ENCODE measurements around the gene LIF.
"Not testable (repeated sequence)": the region's sequence is repeated elsewhere in the genome, so short reads cannot be mapped to it uniquely, and the experiment has no call there.

Gene LIF

DNA sequence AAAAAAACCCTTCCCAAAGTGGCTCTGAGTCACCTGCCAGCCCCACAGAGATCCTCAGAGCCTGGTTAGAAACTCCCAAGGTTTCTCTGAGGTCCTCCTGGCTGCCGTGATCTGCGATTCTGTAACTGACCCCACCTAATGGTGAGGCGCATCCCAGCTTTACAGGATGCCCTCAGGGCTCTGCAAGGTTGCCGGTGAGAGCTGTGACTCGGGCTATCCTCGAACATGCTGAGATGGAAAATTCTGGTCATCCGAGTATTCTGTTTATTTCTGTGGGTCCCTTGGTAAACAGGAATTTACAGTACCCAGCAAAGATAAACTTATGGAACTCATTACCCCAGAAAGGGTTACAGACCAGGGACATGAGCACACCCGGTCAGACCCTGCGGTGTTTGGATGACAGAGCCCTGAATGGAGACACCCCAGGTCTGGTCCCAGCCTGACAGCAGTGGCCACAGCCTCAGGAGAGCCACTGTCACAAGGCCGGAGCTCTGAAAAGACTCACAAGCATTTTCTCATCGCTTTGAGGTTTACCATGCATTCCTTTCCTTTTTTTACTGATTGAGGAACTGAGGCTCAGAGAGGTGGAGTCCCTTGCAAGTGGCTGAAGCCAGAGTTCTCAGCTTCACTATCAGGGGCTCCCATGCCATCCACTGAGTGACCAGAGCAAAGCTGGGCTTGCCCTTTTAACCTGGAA is 22.2 kb downstream of the LIF start:
- no peak for DNase-seq

DNA sequence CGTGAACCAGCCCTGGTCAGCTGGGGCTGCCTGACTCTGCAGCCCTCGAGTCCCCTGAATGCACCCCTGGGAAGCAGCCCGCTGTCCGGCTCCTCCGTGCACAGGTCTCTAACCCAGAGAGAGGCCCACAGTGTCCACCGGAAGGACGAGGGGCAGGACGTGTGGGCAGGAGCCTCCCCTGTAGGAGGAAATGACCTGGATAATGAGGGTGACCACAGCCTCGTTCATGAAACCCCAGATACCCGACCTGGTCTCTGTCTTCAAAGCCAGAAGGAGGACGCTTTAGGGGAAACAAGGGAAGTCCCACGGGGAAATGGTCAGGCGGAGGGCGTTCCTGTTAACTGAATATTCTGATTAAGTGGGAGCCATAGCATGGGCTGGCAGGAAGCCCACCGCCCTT is 23.3 kb downstream of the LIF start:
- no peak for DNase-seq

DNA sequence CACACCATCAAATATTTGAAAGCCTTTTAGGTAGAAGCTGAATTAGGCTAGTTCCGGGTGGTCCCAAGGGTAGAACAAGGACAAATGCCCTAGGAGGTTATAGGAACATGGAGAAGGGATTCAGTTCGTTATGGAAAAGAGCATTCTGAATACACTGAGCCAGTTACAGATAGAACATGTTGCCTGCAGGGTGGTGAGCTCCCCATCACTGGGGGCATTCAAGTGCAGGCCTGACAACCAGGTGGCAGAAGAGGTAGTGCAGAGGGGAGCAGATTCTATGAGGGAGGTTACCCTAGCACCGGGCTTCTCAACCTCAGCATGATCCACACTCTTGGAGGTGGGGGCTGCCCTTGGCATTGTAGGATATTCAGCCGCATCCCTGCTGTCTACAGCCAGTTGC is 24.2 kb downstream of the LIF start:
- no peak for DNase-seq

DNA sequence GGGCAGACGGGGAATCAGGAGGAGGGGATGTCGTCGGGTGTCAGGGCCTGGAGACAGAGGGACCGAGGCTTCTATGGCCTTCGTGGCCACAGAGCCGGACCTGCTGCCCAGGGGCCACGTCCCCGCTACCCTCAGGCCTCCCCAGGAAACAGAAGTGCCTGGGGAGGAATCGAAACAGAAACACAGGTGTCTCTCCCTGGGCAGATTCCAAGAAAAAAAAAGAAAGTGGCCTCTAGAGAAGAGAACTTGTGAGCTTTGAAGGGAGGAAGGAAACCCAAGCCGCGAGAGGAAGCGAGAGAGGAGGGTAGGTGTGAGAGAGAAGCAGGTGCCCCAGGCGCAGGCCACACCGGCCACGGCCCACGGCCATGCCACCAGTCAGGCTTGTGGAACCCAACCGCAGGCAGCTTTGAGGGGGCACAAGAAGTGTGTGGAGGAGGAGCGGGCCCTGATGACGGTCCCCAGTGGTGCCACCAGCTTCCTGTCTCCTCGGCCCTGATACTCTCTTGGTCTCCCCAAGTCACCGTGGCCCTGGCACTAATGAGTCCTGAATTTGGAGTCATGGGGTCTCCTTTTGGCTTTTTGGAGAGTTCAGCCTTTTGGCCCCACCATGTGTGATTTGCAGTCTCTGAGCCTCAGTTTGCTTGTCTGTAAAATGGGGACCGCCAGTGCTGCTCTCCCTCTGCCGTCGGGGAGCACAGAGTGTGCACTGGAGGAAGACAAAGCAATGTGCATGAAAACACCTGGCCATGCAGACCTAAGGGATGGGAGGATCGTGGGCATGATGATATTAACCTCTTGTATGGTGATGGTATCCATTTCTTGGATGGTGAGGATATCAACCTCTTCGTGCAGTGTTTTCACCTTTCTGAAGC is 25.2 kb downstream of the LIF start:
- DNase-seq, result no peak

DNA sequence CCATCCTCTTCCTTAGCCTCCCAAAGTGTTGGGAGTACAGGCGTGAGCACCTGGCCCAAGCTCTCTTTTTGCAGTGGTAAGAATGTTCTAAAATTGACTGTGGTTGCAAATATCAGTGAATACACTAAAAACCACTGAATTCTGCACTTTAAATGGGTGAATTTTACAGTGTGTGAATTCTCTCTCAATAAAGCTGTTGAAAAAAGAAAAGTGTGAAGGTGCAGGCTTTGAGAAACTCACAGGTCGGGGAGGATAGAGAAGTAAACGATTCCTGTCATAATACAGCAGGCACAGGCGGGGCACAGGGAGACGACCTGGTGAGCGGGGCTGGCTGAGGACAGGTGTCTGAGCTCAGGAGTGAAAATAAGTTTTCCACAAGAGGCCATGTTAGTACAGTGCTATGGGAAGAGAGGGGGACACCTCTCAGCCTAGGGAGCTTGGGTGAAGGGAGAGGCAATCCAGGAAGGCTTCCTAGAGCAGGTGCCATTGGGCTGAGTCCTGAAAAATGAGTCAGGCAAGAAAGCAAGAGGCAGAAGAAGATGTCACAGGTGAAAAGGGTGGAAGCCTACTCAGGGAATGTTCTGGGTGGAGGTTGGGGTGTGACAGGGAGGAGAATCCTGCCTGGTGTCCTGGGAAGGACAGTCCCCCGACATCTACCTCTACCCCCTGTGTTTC is 26.1 kb downstream of the LIF start:
- no peak for DNase-seq

DNA sequence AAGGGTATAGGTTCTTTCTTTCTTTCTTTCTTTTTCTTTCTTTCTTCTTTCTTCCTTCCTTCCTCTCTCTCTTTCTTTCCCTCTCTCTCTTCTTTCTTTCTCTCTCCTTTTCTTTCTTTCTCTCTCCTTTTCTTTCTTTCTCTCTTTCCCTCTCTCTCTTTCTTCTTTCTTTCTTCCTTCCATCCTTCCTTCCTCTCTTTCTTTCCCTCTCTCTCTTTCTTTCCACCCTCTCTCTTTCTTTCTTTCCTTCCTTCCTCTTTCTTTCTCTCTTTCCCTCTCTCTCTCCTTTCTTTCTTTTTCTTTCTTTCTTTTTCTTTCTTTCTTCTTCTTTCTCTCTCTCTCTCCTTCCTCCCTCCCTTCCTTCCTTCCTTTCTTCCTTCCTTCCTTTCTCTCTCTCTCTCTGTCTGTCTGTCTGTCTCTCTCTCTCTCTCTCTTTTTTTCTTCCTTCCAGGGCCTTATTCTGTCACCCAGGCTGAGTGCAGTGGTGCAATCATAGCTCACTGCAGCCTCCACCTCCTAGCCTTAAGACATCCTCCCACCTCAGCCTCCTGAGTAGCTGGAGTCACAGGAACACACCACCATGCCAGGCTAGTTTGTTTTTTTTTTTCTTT is 26.8 kb downstream of the LIF start:
- DNase-seq, result no peak

DNA sequence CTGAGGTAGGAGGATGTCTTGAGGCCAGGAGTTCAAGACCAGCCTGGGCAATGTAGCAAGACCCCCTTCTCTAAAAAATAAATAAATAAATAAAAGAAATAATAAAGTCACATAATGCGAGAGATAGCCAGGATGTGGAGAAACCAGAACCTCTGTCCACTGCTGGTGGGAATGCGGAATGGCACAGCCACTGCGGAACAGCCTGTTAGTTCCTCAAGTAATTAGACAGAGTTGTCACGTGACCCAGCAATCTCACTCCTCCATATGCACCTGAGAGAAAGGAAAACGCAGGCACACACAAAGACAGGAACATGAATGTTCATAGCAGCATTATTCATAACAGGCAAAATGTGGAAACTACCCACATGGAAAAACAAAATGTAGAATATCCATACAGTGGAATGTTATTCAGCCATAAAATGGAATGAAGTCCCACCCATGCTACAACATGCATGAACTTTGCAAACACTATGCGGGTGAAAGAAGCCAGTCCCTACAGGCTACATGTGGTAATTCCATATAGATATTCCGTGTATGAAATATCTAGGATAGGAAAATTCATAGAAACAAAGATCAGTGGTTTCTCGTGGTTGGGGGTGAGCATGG is 27.4 kb downstream of the LIF start:
- no peak for DNase-seq

DNA sequence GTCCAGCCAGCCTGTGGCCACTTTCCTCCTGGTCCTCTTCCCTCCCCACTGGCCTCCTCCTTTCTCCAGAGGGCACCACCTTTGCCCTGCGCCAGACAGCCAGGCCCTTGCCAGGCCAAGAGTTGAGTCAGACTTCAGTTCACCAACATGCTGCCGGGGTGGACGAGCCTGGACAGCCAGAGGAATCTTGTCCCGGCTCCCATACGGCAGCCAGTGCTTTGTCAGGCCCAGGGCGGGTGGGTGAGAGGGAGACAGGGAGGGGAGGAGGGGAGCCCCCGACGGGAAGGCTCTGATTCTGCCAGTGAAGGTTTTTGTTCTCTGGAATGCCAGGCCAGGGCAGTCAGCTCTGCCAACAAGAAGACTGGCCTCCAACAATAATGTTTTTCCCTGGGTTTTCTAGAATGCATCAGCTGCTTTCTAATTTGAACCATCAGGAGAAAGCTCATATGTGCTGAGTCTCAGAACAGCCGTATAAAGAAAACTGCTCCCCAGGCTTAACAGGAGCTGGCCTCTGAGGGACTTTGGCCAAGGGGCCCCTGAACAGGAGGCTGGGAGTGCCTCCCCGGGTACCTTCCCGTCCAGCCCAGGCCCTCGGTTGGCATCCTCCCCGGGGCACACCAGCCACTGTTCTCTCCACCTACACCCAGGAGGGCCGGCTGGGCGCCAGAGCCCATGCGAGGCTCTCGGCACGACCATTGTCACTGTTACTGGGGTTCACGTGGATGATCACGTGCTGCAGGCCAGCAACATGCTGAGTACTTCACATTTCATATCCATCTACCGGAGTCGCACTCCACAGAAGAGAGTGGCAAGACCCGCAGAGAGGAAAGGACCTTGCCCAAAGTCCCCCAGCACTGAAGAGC is 28.6 kb downstream of the LIF start:
- no peak for DNase-seq

DNA sequence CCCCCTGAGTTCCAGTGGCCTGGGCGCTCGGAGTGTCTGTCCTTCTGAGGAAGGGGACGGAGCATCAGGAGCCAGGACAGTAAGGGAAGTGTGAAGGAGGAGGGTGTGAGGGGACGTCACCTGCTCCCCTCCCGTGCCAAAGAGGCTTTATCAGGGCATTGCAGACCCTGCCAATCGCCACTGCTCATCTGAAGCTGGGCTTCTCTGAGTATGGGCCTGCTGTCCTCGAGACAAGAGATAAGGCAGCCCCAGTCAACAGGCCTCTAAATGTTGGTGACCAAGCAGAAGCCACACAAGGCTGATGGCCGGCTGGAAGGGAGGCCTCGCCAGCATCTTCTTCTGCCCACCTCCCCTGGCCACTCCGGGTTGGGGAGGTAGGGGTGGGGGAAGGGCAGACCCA is 29.8 kb downstream of the LIF start:
- DNase-seq, result no peak

DNA sequence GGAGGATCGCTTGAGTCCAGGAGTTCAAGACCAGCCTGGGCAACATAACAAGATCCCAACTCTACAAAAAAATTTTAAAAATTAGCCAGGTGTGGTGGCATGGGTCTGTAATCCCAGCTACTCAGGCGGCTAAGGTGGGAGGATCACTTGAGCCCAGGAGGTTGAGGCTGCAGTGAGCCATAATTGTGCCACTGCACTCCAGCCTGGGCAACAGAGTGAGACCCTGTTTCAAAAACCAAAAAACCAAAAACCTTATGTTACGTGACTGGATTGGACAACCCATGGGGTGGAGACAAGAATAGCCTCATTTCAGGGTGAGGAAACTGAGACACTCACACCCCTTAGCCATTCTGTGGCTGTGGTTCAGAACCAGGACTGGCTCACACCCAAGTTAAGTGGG is 30.3 kb downstream of the LIF start:
- not testable (repeated sequence) for DNase-seq

DNA sequence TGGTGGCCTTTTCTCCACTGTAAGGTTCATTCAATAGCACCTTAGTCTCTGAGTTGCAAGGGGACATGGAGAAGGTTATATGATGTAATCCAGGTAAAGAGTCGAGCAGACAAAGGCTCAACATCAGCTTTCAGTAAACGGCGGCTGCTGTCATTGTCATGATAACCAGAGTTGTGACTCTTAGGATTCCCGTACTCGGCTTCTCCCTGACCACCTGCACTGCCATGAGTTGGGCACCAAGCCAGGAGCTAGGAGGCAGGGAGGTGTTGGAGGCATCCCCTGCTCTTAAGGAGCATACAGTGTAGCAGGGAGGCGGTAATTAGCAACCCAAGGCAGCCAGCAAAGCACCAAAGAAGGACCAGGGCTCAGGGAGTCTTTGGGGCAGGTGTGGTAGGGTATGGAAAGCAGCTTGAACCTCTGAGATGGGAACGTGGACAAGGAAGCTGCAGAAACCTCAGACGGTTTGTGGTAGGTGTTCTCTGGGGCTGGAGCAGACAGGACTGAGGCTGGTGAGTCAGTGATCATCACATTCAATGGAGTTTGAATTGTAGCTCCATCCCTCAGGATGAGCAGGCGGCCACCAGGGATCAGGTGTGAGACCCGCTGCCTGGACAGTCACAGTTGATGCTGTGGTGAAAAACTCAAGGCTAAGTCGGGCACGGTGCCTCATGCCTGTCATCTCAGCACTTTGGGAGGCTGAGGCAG is 31.7 kb downstream of the LIF start:
- no peak for DNase-seq

DNA sequence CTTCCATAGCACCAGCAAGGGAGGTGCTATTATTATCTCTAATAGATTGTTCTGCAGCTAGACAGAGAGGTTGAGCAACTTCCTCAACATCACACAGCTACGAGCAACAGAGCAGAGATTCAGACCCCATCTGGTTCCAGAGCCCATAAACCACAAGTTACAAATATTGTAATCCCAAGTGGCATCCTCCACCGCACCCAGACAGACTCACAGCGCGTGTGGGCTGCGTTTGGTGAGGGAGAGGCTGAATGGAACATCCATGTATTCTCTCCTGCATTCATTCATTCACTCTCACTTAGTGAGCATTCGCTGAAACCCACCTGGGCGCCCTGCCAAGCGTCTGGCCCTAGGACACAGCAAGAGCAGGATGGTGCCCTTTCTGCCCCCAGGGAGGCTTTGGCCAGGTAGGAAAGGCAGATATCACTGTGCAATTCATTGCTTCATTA is 33.5 kb downstream of the LIF start:
- no peak for DNase-seq

DNA sequence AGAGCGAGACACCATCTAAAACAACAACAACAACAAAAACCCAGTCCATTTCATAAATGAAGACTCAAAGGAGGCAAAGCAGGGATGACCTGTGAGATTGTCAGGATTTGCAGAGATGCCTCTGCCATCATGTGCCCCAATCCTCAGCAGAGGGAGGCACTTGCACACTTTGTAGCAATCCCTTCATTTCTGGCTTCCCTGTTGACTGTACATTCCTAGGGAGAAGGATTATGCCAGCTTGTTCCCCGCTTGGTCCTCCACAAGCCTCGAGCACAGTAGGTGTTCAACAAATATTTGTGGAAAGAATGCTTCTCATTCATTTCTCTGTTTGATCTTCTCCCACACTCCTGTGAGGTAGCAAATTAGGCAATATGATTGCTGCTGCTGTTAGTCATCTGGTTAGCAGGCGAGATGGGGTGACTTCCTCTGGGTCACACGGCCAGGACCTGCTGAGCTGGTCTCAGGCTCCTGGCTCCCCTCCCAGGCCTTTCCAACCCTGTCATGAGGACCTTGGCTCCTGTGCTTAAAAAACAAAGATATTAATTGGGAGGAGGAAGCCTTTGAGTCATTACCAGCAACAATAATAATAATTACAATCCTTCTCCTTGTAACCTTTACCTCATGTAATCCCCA is 34.1 kb downstream of the LIF start:
- no peak for DNase-seq

DNA sequence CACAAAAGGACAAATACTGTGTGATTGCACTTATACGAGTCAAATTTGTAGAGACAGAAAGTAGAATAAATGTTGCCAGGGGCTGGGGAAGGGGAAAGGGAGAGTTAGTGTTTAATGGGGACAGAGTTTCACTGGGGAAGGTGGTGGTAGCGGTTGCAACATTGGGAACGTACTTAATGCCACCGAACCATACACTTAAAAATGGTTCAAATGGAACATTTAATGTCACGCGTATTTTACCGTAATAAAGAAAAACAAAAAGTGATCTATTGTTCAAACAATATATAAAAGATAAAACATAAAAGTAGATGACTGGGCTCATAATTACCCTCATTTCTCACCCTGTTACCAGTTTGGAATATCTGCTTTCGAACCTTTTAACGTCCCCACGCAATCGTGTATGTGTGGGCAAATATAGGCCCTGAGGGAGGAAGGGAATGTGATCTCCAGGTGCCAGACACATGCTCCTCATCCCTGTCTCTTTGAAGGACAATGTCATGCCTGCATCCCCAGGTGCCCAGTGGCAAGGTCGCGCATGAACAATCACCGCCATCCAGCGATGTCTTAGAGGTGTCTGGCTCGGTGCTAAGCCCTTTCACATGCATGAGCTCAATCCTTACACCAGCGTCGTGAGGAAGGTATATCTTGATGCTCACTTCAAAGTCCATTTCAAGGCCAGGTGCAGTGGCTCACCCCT is 35.3 kb downstream of the LIF start:
- no peak for DNase-seq

DNA sequence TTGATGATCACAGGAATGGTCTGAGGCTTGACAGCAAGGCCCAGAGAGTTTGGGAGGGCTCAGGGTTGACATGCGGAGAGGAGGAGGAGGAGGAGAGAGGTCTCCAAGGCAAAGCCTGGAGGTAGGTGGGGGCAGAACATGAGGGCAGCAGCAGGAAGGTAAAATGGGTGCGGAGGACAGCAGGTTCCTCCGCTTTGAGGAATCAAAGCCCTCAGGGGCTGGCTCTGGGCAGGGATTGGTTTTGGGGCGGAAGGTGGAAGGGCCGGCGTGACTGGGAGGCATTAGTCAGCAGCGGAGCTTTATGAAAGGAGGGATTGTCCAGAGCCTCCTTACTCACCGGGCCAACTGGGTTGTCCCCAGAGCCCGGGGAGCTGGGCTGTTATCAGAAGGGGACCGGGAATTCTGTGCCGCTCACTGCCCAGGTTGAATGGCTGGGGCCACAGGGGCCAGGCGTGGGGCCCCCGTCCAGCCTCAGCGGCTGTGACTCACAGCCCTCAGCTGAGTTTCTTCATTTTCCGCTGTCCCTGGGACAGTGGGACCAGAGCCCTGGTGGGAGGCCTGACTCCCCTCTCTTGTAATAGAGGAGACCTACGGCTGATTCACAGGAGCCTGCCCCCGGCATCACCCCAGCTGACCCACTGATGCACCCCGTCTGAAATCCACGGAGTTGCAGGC is 36.2 kb downstream of the LIF start:
- no peak for DNase-seq

DNA sequence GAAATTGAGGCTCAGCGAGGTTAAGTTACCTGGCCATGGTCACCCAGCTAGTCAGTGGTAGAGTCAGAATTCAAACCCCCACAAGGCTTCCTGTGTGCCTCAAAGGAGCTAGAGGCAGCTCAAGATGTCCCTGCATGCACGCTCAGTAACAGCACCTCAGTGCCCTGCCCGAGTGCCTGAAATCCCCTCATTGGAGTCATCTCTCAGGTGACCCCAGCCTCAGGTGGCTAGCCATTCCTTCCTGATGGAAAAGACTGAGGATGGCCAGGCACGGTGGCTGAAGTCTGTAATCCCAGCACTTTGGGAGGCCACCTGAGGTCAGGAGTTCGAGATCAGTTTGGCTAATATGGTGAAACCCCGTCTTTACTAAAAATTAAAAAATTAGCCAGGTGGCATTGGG is 36.9 kb downstream of the LIF start:
- no peak for DNase-seq

DNA sequence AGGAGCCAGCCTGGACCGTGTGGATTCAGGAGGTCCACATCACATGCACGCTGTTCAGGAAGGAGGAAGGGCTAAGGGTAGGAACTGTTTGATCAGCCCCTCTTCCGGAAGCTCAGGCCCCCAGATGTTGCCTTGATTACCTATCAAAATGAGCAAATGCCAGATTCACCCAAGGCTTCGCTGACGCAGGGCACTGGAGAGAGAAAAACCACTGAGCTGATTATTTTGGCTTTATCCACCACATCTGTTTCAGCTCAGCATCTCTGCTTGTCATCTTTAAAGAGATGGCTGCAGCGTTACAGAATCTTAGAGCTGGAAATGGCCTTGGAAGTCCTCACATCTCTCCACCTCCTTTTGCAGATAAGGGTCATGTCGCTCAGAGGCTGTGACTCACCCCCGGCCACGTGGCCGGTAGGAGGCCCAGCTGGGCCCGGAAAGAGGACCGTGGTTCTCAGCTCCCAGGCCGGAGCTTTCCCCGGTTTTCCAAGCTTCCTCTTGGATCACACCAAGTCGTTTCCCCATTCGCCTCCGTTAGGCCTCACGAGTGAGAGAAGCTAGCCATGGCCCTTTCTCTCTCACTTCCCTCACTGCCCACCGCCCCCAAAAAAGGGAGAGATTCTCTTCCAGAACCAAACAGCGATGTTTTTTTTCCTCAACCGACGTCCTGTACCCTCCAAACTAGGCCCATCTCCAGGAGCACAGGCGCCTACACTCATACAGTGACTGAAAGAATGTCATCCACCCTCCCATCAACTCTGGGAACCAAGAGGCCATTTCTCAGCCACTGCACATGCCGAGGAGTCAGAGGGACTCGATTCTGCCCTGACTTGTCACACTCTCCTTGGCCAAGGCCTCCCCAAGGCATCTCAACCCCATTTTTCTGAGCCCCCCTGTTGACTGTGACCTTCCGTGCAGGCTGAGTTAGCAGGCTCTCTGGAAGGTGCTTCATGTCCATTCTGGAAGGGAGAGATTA is 37.6 kb downstream of the LIF start:
- DNase-seq, result no peak

DNA sequence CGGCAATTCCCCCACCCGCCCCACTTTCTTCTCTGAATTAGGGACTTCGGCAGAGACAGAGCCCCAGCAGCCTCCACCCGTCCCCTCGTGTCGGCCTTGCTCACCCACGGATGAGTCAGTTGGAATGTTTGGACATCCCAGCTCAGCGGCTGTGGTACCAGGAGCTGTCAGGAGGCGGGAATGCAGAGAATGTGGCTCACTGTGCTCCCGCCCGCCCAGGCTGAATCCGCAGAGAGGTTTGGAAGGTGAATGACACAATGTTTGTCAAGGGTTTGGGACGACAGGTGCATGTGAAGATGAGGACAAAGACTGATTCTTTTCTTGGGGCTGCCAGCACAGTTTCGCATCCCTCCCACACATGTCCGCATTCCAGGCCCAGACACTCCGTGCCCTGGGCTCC is 39.6 kb downstream of the LIF start:
- no peak for DNase-seq

Data from NCI-H526 (cell line).